ENCODE data around the gene RPL27A.

GRCh38 chr11:8658321-8659057 lies 24.1 kb upstream of the RPL27A start:
- TF ChIP-seq CTCF (tag by site-specific recombination; IDR thresholded peaks at IDR 0.05) (no peak), ZNF398 (tag by site-specific recombination; IDR thresholded peaks at IDR 0.05) (no peak), ZIC2 (tag by site-specific recombination; IDR thresholded peaks at IDR 0.05) (peak; percentile 57), ZNF16 (tag by site-specific recombination; IDR thresholded peaks at IDR 0.05; ENCODE audit: low read depth) (no peak)
